PC-3 (cell line): ENCODE results near the gene KCNH4.

ENCODE experiments used
- EZH2 ChIP-seq: fragments of 300-600 bp; sonication (generic); IDR thresholded peaks from one replicate; pipeline ENCODE4 v1.6.1; 2017; ENCODE audit warnings: antibody characterized with exemption, mild to moderate bottlenecking, low read length; ENCODE audit not compliant: unreplicated experiment
- EZH2phosphoT487 ChIP-seq: fragments of 300-600 bp; sonication (generic); IDR thresholded peaks from 2 replicates; pipeline ENCODE4 v1.6.1; 2018; ENCODE audit warnings: mild to moderate bottlenecking, antibody characterized with exemption, low read length, borderline replicate concordance
- TF ChIP-seq, protein P1 (sequence below): fragments of 300-600 bp; sonication (generic); conservative IDR thresholded peaks from 2 replicates; pipeline ENCODE4 v1.5.1; 2017; ENCODE audit warnings: antibody characterized with exemption, low read depth, mild to moderate bottlenecking, low read length

DNA sequence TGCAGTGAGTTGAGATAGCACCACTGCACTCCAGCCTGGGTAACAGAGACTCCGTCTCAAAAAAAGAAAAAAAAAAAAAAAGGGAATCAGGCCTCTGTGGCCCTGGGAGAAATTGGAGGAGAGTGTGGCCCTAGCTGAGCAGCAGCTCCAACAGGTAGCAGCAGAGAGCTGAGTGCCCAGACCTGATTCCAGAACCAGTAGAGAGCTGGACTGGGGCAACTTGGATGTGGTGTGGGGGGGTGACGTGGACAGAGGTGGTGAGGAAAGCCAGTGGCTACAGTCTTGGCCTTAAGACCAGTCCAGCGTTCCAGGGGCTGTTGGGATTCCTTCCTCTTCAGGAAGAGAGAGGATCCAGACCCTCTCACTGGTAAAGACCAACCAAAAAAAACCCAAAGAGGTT is 56.7 kb downstream of the KCNH4 start:
- TF ChIP-seq, protein P1, sequence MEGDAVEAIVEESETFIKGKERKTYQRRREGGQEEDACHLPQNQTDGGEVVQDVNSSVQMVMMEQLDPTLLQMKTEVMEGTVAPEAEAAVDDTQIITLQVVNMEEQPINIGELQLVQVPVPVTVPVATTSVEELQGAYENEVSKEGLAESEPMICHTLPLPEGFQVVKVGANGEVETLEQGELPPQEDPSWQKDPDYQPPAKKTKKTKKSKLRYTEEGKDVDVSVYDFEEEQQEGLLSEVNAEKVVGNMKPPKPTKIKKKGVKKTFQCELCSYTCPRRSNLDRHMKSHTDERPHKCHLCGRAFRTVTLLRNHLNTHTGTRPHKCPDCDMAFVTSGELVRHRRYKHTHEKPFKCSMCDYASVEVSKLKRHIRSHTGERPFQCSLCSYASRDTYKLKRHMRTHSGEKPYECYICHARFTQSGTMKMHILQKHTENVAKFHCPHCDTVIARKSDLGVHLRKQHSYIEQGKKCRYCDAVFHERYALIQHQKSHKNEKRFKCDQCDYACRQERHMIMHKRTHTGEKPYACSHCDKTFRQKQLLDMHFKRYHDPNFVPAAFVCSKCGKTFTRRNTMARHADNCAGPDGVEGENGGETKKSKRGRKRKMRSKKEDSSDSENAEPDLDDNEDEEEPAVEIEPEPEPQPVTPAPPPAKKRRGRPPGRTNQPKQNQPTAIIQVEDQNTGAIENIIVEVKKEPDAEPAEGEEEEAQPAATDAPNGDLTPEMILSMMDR, result no peak
- no peak for TF ChIP-seq EZH2
- no peak for TF ChIP-seq EZH2phosphoT487
